SK-N-MC (cell line): ENCODE results near the gene RUFY4.

Source experiments
- EZH2 ChIP-seq: fragments of 200-600 bp; sonication (generic); IDR thresholded peaks from one replicate; pipeline ENCODE4 v1.6.1; 2017; ENCODE audit warnings: antibody characterized with exemption
- POLR2AphosphoS5 ChIP-seq: IDR thresholded peaks from 2 replicates; pipeline ENCODE4 v1.6.1; 2012; ENCODE audit warnings: mild to moderate bottlenecking, low read depth, low read length, borderline replicate concordance

DNA sequence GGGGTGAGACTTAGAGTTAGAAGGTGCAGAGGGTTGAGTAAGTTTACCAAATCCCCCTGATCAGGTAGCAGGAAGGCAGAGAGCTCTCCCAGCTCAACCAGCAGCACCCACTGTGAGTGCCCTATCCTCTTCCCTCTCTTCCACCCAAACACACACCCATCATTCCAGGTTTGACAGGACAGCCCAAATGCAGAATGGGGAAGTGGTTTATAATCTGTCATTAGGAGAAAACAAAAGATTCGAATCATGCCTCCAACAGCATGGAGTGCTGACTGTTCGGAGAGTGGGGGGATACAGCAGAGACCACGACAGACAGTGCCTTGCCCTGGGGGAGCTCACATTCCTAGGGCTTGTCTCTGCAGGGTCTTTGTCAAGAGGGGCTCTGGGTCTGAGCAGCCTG is 68.5 kb downstream of the RUFY4 start:
- no peak for TF ChIP-seq POLR2AphosphoS5
- no peak for TF ChIP-seq EZH2
